Ishikawa (cell line): ENCODE data around the gene FBXW8.

Experiments used
- CEBPB ChIP-seq: IDR thresholded peaks from 2 replicates; pipeline ENCODE4 v1.6.1; 2012
- CREB1 ChIP-seq: IDR thresholded peaks from 2 replicates; pipeline ENCODE4 v1.6.1; 2012; ENCODE audit warnings: low read depth
- EGR1 ChIP-seq: IDR thresholded peaks from 2 replicates; pipeline ENCODE4 v1.6.1; 2012
- EP300 ChIP-seq: IDR thresholded peaks from 2 replicates; pipeline ENCODE4 v1.6.1; 2012; ENCODE audit warnings: borderline replicate concordance
- FOXM1 ChIP-seq: IDR thresholded peaks from 2 replicates; pipeline ENCODE4 v1.6.1; 2012; ENCODE audit warnings: low read depth, borderline replicate concordance
- NFIC ChIP-seq: IDR thresholded peaks from 2 replicates; pipeline ENCODE4 v1.6.1; 2012
- RAD21 ChIP-seq: IDR thresholded peaks from 2 replicates; pipeline ENCODE4 v1.6.1; 2012; ENCODE audit warnings: low read depth
- TAF1 ChIP-seq: IDR thresholded peaks from 2 replicates; pipeline ENCODE4 v1.6.1; 2012; ENCODE audit warnings: low read depth, mild to moderate bottlenecking
- TCF12 ChIP-seq: IDR thresholded peaks from 2 replicates; pipeline ENCODE4 v1.6.1; 2012; ENCODE audit warnings: low read depth
- TEAD4 ChIP-seq: IDR thresholded peaks from 2 replicates; pipeline ENCODE4 v1.6.1; 2012
- YY1 ChIP-seq: IDR thresholded peaks from 2 replicates; pipeline ENCODE4 v1.6.1; 2012; ENCODE audit warnings: low read depth
- ZBTB7A ChIP-seq: IDR thresholded peaks from 2 replicates; pipeline ENCODE4 v1.6.1; 2012; ENCODE audit warnings: low read depth
- TF ChIP-seq, protein P1 (sequence below): IDR thresholded peaks from 2 replicates; pipeline ENCODE4 v1.6.1; 2012
- TF ChIP-seq, protein P2 (sequence below): IDR thresholded peaks from 2 replicates; pipeline ENCODE4 v1.6.1; 2012; ENCODE audit warnings: low read depth, mild to moderate bottlenecking
- TF ChIP-seq, protein P3 (sequence below): IDR thresholded peaks from 2 replicates; pipeline ENCODE4 v1.6.1; 2012

The FBXW8 gene

DNA sequence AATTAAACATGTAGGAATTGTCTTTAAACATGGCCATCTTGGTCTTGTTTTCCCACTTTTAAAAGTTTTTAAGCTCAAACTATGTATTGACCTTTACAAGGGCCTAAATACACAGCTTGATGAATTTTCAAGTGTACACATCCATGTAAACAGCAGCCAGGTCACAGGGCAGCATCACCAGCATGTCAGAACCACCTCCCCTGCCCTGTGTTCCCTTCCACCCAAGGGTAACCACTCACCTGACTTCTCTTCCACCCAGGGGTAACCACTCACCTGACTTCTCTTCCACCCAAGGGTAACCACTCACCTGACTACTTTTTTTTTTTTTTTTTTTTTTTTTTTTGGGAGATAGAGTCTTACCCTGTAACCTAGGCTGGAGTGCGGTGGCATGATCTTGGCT lies 4.6 kb downstream of the FBXW8 start:
- TF ChIP-seq ZBTB7A (no peak), EP300 (no peak), TAF1 (no peak), EGR1 (no peak), FOXM1 (no peak), CREB1 (no peak), RAD21 (no peak), YY1 (no peak), CEBPB (no peak), TEAD4 (no peak), TCF12 (no peak), NFIC (no peak)
- TF ChIP-seq, protein P1, sequence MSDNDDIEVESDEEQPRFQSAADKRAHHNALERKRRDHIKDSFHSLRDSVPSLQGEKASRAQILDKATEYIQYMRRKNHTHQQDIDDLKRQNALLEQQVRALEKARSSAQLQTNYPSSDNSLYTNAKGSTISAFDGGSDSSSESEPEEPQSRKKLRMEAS, result no peak
- TF ChIP-seq, protein P2, sequence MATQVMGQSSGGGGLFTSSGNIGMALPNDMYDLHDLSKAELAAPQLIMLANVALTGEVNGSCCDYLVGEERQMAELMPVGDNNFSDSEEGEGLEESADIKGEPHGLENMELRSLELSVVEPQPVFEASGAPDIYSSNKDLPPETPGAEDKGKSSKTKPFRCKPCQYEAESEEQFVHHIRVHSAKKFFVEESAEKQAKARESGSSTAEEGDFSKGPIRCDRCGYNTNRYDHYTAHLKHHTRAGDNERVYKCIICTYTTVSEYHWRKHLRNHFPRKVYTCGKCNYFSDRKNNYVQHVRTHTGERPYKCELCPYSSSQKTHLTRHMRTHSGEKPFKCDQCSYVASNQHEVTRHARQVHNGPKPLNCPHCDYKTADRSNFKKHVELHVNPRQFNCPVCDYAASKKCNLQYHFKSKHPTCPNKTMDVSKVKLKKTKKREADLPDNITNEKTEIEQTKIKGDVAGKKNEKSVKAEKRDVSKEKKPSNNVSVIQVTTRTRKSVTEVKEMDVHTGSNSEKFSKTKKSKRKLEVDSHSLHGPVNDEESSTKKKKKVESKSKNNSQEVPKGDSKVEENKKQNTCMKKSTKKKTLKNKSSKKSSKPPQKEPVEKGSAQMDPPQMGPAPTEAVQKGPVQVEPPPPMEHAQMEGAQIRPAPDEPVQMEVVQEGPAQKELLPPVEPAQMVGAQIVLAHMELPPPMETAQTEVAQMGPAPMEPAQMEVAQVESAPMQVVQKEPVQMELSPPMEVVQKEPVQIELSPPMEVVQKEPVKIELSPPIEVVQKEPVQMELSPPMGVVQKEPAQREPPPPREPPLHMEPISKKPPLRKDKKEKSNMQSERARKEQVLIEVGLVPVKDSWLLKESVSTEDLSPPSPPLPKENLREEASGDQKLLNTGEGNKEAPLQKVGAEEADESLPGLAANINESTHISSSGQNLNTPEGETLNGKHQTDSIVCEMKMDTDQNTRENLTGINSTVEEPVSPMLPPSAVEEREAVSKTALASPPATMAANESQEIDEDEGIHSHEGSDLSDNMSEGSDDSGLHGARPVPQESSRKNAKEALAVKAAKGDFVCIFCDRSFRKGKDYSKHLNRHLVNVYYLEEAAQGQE, result no peak
- TF ChIP-seq, protein P3, sequence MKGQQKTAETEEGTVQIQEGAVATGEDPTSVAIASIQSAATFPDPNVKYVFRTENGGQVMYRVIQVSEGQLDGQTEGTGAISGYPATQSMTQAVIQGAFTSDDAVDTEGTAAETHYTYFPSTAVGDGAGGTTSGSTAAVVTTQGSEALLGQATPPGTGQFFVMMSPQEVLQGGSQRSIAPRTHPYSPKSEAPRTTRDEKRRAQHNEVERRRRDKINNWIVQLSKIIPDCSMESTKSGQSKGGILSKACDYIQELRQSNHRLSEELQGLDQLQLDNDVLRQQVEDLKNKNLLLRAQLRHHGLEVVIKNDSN, result no peak

DNA sequence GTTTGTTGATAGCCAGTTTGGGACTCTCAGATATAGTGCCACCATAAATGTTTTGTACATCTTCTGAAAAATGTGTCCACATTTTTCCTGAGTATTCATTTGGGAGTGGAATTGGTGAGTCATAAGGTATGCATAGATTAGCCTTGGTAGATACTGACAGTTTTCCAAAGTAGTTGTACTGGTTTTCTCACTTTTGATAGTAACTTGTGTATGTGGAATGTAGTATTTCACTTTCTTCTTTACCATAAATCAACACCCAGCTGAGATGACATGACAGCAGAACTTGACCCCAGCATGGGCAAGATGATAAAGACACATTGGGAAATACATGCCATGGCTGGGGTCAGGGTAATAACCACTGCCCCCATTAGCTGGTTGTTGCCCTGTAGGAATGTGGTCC lies 5.4 kb downstream of the FBXW8 start:
- TF ChIP-seq TEAD4 (peak; percentile 68), NFIC (no peak), CEBPB (no peak; the same call in 1 of the 2 replicates), EP300 (peak; percentile 34; the same call in 1 of the 2 replicates)

DNA sequence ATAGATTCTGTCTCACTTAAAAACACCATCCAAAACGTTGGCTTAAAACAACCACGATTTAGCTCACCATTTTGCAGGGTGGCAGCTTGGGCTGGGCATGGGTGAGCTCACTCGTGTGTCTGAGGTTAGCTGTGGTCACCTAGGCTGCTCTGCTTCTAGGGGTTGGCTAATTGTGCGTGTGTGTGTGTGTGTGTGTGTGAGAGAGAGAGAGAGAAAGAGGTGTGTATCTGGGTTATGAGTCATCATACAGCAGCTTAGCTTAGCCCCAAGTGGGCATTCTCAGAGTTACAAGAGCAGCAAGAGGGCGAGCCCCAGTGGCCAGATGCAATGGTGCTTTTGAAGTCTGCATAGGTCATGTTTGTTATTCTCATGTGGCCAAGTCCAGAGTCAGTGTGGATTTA lies 6.0 kb downstream of the FBXW8 start:
- TF ChIP-seq TAF1 (no peak), FOXM1 (no peak), EP300 (no peak), RAD21 (peak; percentile 49), TEAD4 (0 out of 2 replicates have a peak, but pooled peaks have one; percentile 6), EGR1 (no peak)
- TF ChIP-seq, protein P1, result no peak
- TF ChIP-seq, protein P3, result no peak

DNA sequence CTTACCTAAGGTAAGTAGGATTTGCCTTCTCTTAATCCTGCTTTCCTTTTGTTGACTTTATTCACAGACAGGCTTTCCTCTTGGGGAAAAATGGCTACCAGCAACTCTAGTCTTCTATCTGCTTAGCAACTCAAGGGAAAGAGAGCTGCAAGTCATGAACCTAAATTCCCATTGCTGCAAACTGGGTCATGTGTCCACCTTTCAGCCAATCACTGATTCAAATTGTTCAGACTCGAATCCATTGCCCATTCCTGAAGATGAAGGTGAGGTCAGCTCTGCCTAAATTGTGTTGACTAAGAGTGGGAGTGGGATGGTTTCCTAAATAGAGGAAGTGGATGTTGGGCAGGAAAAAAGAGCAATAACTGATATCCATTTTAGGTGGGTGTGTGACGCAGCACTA lies 7.7 kb downstream of the FBXW8 start:
- TF ChIP-seq TAF1 (no peak), ZBTB7A (no peak)
- TF ChIP-seq, protein P1, result no peak
- TF ChIP-seq, protein P3, result peak; percentile 29; the same call in 1 of the 2 replicates
- TF ChIP-seq, protein P2, result no peak

DNA sequence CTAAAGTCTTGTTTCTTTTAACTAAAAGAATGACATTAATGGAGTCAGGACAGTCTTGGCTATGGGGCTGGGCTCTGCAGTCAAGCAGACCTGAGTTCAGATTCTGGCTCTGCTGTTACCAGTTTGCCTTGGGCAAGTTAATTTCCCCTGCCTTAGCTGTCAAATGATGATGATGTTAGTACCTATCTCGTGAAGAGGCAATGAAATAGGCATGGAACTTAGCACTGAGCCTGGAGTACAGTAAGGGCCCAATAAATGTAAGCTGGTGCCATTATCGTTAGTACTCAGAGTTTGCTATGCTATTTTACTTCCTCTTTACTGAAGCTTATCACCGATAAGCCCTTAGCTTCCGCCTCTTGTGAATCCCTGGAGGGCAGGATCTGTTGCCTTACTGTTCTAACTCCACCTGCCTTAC lies 8.5 kb downstream of the FBXW8 start:
- TF ChIP-seq, protein P3, result no peak
- TF ChIP-seq YY1, result no peak

DNA sequence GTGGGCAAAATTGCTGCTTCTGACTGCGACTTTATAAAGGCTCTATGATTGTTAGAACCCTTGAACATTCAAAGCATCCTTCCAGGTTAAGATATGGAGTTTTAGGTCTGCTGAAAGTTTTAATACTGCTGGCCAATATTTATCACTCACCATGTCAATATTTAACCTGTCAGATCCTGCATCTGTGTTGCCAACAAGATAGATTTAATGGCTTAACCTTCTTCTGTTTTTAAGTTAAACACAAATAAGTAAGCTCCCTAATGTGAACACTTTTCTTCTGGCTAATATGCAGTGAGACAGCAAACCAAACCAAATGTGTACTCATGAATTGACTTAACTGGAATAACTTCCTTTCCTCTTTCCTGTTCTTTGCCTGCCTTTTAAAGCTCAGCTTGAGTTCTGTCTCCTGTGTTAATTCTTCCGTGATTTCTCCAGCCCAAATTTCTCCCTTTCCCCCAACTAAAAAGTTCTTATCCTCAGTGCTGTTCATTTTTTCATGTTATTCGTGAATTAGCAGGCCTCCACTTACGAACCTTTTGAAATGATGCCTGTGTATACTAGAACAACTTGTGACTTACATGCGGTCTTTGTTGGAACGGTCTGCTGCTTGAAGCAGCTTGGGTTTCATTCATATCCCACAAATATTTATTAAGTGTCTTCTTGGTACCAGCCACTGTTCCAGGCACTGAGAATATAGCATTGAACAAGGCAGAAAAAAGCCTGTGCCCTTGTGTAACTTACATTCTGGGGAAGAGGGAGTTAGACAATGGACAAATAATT lies 9.1 kb downstream of the FBXW8 start:
- no peak for TF ChIP-seq TAF1
- no peak for TF ChIP-seq CEBPB
- TF ChIP-seq NFIC, result no peak
- TF ChIP-seq EP300, result no peak
- TF ChIP-seq CREB1, result no peak
- no peak for TF ChIP-seq TEAD4
- no peak for TF ChIP-seq YY1
- TF ChIP-seq TCF12, result no peak
- TF ChIP-seq EGR1, result no peak
- TF ChIP-seq, protein P3, result no peak
- no peak for TF ChIP-seq RAD21
- TF ChIP-seq, protein P2, result no peak
- TF ChIP-seq ZBTB7A, result no peak
- TF ChIP-seq FOXM1, result no peak
- TF ChIP-seq, protein P1, result no peak
